ENCODE data around the gene ST3GAL5. TPM values are rescaled to one million over a fixed set of nuclear protein-coding genes. Genes with fewer than 3 reads are reported as not detected.
"Not testable (repeated sequence)": the region's sequence is repeated elsewhere in the genome, so short reads cannot be mapped to it uniquely, and the experiment has no call there.

Gene ST3GAL5
- 5.6 and 6.6 TPM in 2 replicates for total RNA-seq (2012; rRNA removed)

DNA sequence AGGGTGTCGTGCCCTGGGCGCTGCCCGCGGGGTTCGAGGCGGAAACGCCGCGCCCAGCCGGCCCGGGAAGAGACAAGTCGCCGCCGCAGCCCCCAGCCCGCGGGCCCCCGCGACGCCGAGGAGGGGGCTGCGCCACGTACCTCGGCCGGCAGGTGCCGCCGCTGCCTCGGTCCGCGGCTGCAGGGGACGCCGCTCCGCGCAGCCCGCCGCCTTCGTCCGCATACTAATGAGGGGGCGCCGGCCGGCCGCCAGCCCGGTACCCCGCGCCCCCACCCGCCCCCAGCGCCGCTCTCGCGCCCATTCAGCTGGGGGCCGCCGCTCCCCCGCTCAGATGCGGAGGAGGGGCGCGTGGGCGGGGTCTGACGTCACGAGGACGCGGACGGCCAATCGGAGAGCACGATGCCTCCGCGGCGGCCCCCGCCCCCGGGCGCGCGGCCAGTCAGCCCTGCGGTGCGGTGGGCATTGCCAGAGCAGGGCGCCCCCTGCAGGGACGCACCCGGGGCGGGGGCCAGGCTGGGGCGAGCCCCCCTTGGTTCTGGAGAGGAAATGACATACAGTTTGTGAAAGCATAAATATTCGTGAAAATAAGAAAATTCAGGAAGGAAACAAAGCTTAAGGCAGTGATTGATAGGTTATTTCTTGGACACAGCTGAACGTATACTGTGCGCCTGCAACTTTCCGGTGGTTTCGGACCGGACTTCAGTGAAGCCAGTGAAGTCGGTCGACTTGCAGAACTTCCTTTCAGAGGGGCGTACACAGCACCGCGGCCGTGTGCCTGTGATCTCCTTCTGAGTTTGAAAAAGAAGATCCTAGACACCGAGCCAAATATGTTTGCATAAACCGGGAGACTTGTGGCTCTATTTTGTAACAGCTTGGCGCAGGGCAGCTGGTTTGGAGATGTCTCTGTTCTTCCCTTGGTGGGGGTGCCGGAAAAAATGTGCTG lies at the start of gene ST3GAL5:
ST3GAL5 (minus strand) TSS at position 307 of the 943 bp plus-strand sequence; CDS start at position 222, 85 bp downstream.
- Histone ChIP-seq H3K36me3 (ENCODE audit: insufficient read depth, low read length) (no peaks in the 10 kb centered on the region), H3K9me3 (replicated peaks; ENCODE audit: low read length) (no peaks in the 10 kb centered on the region), H3K4me3 (ENCODE audit: low read length) (peak within 1 kb of the TSS; percentile 70), H3K27me3 (ENCODE audit: control insufficient read depth, insufficient read depth, low read length) (no peaks in the 10 kb centered on the region), H3K9ac (ENCODE audit: low read depth, low read length) (peak within 1 kb of the TSS; percentile 66), H3K4me1 (ENCODE audit: control insufficient read depth, insufficient read depth, low read length) (peaks cover 46% of the 10 kb centered on the region), H3K4me2 (ENCODE audit: low read length) (peak within 1 kb of the TSS; percentile 82)

DNA sequence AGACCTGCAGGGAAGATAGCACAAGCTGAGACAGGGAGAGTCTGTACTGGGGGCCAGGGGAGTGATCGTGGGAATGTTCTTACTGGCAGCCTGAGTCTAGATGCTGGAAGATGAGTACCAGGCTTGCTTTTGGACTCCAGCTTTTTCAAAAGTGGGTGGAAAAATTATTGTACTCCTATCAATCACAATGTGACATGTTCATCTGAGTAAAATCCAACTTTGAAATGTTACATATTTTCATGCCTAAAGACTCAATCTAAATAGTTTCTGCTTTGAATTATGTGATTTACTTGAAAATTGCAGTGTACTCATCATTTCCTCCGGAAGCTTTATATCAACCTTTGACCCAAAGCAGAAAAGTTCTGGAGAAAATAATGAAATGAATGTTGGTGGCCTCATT lies 49.7 kb upstream of the ST3GAL5 start:
- no peak overlapping the region for H3K9ac ChIP-seq (ENCODE audit: low read depth, low read length)
- no peak overlapping the region for H3K4me3 ChIP-seq (ENCODE audit: low read length)
- H3K9me3 ChIP-seq (replicated peaks; ENCODE audit: low read length), result peaks cover 10% of the 10 kb centered on the region
- no peaks in the 10 kb centered on the region for H3K36me3 ChIP-seq (ENCODE audit: insufficient read depth, low read length)
- H3K27me3 ChIP-seq (ENCODE audit: control insufficient read depth, insufficient read depth, low read length), result no peaks in the 10 kb centered on the region
- H3K4me2 ChIP-seq (ENCODE audit: low read length), result no peak overlapping the region
- H3K4me1 ChIP-seq (ENCODE audit: control insufficient read depth, insufficient read depth, low read length), result peaks cover 14% of the 10 kb centered on the region

DNA sequence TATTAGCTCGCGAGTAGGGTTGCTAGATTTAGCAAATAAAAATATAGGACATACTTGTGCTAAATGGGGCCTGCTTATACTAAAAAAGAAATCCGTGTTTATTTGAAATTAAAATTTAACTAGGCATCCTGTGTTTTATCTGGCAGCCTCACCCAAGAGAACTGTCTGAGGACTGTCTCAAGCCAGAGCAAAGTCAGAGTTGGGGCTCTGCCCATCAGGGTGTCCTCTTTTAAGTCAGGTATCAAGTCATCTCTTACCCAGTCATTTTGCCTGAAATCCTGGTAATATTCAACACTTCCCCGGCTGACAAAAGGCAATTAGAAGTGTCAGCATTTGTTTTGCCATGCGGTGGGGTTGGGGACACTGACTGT lies 48.3 kb upstream of the ST3GAL5 start:
- Histone ChIP-seq H3K36me3 (ENCODE audit: insufficient read depth, low read length) (no peaks in the 10 kb centered on the region), H3K9ac (ENCODE audit: low read depth, low read length) (no peak overlapping the region), H3K27me3 (ENCODE audit: control insufficient read depth, insufficient read depth, low read length) (no peaks in the 10 kb centered on the region), H3K4me3 (ENCODE audit: low read length) (no peak overlapping the region), H3K4me1 (ENCODE audit: control insufficient read depth, insufficient read depth, low read length) (peaks cover 14% of the 10 kb centered on the region), H3K9me3 (replicated peaks; ENCODE audit: low read length) (peaks cover 5% of the 10 kb centered on the region), H3K4me2 (ENCODE audit: low read length) (no peak overlapping the region)

DNA sequence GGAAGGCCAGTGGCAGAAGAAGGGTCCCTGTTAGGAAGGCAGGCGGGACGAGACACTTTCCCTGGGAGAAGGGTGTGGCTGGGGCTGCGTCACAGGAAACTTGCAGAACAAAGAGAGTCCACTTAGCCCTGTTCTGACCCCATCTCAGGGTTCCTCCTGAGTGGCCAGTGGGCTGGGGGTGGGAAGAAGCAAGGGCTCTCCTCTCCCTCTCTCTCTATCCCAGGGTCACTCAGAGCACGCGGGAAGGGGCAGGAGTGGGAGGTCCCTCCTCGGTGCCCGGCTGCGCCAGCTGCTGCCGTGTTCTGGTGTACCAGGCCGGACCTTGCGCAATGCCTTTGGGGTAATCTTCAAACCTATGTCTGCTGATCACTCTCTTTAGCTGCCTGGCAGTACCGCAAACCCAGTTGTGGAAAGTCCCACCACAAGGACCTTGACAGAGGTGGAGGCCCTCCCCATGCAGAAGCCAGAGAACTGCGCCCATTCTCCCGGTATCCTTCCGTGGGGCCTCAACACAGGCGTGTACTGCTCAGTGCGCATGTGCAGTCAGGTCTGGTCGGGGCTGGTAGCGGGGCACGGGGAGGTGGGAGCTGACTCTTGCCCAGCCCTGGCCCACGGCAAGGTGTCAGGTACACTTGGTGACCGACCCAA lies 47.8 kb upstream of the ST3GAL5 start:
- Histone ChIP-seq H3K4me1 (ENCODE audit: control insufficient read depth, insufficient read depth, low read length) (peaks cover 14% of the 10 kb centered on the region), H3K4me3 (ENCODE audit: low read length) (no peak overlapping the region), H3K9me3 (replicated peaks; ENCODE audit: low read length) (no peaks in the 10 kb centered on the region), H3K27me3 (ENCODE audit: control insufficient read depth, insufficient read depth, low read length) (no peaks in the 10 kb centered on the region), H3K4me2 (ENCODE audit: low read length) (no peak overlapping the region), H3K9ac (ENCODE audit: low read depth, low read length) (no peak overlapping the region), H3K36me3 (ENCODE audit: insufficient read depth, low read length) (no peaks in the 10 kb centered on the region)

DNA sequence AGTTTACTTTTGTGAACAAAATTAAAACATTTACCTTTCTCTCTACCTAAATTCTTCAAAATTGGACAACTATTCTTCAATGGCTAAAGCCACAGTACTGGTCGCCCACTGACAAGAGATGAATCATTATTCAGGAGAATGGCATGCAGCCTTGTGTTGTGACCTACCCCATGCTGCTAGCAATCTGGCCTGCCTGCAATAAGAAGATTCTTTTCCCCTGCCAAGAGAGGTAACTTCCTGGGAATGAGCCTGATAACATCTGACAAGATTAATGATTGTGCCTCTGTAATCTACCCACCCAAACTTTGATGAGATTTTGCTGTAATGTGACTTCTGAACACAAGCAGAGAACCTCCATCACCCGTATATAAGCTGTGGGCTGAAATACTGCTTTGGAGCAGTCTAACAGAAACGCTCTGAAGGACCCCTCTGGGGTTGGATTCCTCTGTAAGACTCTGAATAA lies 47.0 kb upstream of the ST3GAL5 start:
- H3K9me3 ChIP-seq (replicated peaks; ENCODE audit: low read length), result no peaks in the 10 kb centered on the region
- H3K27me3 ChIP-seq (ENCODE audit: control insufficient read depth, insufficient read depth, low read length), result no peaks in the 10 kb centered on the region
- H3K4me3 ChIP-seq (ENCODE audit: low read length), result no peak overlapping the region
- H3K9ac ChIP-seq (ENCODE audit: low read depth, low read length), result no peak overlapping the region
- H3K36me3 ChIP-seq (ENCODE audit: insufficient read depth, low read length), result no peaks in the 10 kb centered on the region
- H3K4me2 ChIP-seq (ENCODE audit: low read length), result peak overlapping the region; percentile 28
- peaks cover 14% of the 10 kb centered on the region for H3K4me1 ChIP-seq (ENCODE audit: control insufficient read depth, insufficient read depth, low read length)

DNA sequence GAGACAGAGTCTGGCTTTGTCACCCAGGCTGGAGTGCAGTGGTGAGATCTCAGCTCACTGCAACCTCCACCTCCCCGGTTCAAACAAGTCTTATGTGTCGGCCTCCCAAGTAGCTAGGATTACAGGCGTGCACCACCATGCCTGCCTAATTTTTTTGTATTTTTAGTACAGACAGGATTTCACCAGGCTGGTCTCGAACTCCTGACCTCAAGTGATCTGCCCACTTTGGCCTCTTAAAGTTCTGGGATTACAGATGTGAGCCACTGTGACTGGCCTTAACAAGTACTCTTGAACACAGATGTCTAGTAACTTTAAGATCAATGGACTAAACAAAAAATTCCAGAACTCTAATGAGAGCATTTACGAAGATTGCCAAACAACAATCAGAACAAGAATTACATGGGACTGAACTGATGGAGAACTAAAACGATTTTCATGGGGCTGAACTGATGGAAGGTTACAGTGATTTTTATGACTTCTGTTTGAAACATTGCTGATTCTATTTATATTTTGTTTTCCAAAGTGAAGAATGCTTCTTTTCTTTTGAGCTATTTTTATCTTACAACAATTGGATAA lies 46.5 kb upstream of the ST3GAL5 start:
- Histone ChIP-seq H3K9ac (ENCODE audit: low read depth, low read length) (no peak overlapping the region), H3K4me3 (ENCODE audit: low read length) (no peak overlapping the region), H3K27me3 (ENCODE audit: control insufficient read depth, insufficient read depth, low read length) (no peaks in the 10 kb centered on the region)

DNA sequence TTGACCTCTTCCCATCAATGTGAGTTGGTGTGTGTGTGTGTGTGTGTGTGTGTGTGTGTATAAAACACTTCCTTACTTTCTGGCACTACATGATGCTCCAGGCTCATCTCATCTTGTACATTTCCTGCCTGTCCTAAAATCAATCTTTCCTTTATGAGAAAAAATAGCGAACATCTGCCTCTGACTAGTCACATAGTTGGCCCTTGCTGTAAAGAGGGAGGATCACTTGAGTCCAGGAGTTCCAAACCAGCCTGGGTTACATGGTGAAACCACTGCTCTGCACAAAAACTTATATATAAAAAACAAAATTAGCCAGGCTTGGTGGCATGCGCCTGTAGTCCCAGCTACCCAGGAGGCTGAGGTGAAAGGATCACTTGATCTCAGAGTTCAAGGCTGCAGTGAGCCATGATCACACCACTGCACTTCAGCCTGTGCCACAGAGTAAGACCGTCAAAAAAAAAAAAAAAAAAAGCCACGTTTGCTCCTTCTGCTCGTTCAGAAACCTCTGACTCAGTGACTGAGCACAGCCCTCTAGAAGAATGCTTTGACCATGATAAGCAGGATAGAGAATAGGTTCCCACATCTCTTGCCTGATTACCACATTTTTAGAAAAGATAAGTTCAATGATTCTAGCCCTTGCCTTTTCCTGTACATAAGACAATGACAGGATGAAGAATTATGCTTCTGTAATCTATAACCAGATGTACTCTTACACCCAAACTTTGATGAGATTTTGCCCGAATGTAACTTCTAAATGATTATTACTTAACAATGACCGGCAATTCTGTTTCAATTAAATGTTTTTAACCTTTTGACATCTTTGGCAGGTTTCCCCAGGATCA lies 45.2 kb upstream of the ST3GAL5 start:
- Histone ChIP-seq H3K4me1 (ENCODE audit: control insufficient read depth, insufficient read depth, low read length) (peaks cover 14% of the 10 kb centered on the region), H3K36me3 (ENCODE audit: insufficient read depth, low read length) (no peaks in the 10 kb centered on the region), H3K4me2 (ENCODE audit: low read length) (no peak overlapping the region), H3K4me3 (ENCODE audit: low read length) (no peak overlapping the region), H3K9me3 (replicated peaks; ENCODE audit: low read length) (no peaks in the 10 kb centered on the region), H3K27me3 (ENCODE audit: control insufficient read depth, insufficient read depth, low read length) (no peaks in the 10 kb centered on the region), H3K9ac (ENCODE audit: low read depth, low read length) (no peak overlapping the region)

More for the DNA sequence above, 46.5 kb upstream of the ST3GAL5 start:
- no peak overlapping the region for H3K4me2 ChIP-seq (ENCODE audit: low read length)
- no peaks in the 10 kb centered on the region for H3K36me3 ChIP-seq (ENCODE audit: insufficient read depth, low read length)
- H3K9me3 ChIP-seq (replicated peaks; ENCODE audit: low read length), result no peaks in the 10 kb centered on the region
- H3K4me1 ChIP-seq (ENCODE audit: control insufficient read depth, insufficient read depth, low read length), result peaks cover 14% of the 10 kb centered on the region

DNA sequence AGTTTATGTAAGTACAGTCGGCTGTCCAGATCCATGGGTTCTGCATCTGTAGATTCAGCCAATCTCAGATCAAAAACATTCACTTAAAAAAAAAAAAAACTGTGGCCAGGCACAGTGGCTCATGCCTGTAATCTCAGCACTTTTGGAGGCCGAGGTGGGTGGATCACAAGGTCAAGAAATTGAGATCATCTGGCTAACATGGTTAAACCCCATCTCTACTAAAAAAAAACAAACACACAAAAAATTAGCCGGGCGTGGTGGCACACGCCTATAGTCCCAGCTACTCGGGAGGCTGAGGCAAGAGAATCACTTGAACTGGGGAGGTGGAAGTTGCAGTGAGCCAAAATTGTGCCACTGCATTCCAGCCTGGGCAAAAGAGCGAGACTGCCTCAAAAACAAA lies 42.4 kb upstream of the ST3GAL5 start:
- peaks cover 10% of the 10 kb centered on the region for H3K4me1 ChIP-seq (ENCODE audit: control insufficient read depth, insufficient read depth, low read length)
- not testable (repeated sequence) for H3K27me3 ChIP-seq (ENCODE audit: control insufficient read depth, insufficient read depth, low read length); H3K4me3 ChIP-seq (ENCODE audit: low read length); H3K36me3 ChIP-seq (ENCODE audit: insufficient read depth, low read length); H3K9me3 ChIP-seq (replicated peaks; ENCODE audit: low read length); H3K9ac ChIP-seq (ENCODE audit: low read depth, low read length); H3K4me2 ChIP-seq (ENCODE audit: low read length)

DNA sequence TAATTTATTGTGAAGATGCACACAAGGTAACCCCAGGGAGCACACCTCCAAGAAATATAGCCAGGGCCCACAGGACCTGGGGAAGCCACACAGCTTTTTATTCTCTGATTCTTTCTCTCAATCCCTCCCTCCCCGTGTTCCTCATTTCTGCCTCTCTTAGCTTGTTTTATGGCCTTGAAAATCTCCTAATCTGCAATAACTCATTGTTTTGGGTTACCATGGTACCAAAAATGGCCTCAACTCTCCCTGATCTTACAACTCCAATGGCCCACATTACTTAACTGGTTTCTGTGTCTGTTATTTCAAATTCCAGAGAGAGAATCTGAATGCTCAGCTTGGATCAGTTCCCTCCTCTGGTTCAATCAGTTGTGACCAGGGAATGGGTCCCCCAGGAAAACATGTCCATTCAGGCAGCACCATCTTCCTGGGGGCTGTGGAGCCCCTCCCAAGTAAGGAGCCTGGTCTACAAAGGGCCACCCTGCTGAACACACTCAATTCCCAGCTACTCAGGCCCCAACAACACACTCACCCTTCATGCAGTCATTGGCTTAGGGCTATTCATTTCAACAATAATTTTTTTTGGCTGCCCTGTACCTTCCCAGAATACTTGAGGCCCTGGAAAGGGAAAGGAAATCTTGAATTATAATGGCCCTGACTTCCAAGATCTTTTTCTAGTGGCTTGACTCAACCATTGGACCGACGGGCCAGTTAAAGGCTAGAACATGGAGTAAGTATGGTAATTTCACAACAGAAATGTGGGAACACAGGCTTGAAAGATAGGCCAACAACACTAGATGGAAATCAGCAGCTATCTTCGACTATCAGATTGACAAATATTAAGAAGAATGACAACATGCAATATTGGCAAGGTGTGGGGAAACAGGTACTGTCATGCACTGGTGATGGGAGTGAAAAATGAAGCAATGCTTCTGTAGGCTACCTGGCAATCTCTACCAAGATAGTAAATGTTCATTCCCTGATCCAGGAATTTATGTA lies 41.6 kb upstream of the ST3GAL5 start:
- Histone ChIP-seq H3K4me2 (ENCODE audit: low read length) (no peak overlapping the region), H3K9ac (ENCODE audit: low read depth, low read length) (no peak overlapping the region), H3K27me3 (ENCODE audit: control insufficient read depth, insufficient read depth, low read length) (no peaks in the 10 kb centered on the region), H3K9me3 (replicated peaks; ENCODE audit: low read length) (no peaks in the 10 kb centered on the region), H3K36me3 (ENCODE audit: insufficient read depth, low read length) (no peaks in the 10 kb centered on the region), H3K4me1 (ENCODE audit: control insufficient read depth, insufficient read depth, low read length) (peaks cover 3% of the 10 kb centered on the region), H3K4me3 (ENCODE audit: low read length) (no peak overlapping the region)
